ENCODE results near the gene NFXL1.
A peak's percentile ranks its signal among the peaks of the same experiment; 100 is the strongest.

NFXL1 gene

DNA sequence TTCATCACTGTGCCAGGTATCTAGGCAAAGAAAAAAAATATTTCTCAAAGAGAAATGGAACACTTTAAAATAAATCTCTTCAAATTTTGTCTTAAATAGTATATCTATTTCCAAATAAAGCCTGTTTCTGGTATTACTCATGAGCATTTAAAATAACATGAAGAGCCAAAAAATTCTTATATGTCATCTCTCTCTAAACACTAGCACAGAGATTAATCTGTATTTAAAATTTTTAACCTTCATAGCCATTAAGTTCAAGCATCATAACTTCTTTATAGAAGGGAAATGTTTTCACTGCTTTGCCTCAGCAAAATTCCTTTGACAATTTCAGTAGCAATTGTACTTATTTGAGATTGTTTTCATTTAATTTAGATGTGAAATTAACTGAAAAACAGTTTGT is 71.4 kb downstream of the NFXL1 start:
- Histone ChIP-seq H3K27ac (ENCODE audit: low read depth, low read length, poor library complexity, severe bottlenecking) (no peak overlapping the region), H3K9ac (ENCODE audit: low read length) (no peak overlapping the region), H3K4me2 (ENCODE audit: low read length) (no peak overlapping the region), H3K36me3 (ENCODE audit: insufficient read depth, low read length) (peaks cover 29% of the 10 kb centered on the region), H3F3A (ENCODE audit: insufficient read depth, low read length) (no peaks in the 10 kb centered on the region), H3K4me3 (ENCODE audit: low read depth, low read length, poor library complexity, severe bottlenecking) (no peak overlapping the region), H4K20me1 (ENCODE audit: insufficient read depth, low read length) (no peaks in the 10 kb centered on the region), H3K27me3 (ENCODE audit: insufficient read depth, low read length) (no peaks in the 10 kb centered on the region), H3K9me3 (ENCODE audit: low read length) (no peaks in the 10 kb centered on the region), H3K9me2 (ENCODE audit: low read depth, low read length) (no peaks in the 10 kb centered on the region), H2AFZ (ENCODE audit: low read length) (no peak overlapping the region), H3K79me2 (ENCODE audit: insufficient read depth, low read length) (no peaks in the 10 kb centered on the region), H3K4me1 (ENCODE audit: insufficient read depth, low read length, severe bottlenecking) (peaks cover 2% of the 10 kb centered on the region)
- no peak for TF ChIP-seq EZH2 (IDR thresholded peaks at IDR 0.05; ENCODE audit: borderline replicate concordance, low read length)
- TF ChIP-seq, protein P1, sequence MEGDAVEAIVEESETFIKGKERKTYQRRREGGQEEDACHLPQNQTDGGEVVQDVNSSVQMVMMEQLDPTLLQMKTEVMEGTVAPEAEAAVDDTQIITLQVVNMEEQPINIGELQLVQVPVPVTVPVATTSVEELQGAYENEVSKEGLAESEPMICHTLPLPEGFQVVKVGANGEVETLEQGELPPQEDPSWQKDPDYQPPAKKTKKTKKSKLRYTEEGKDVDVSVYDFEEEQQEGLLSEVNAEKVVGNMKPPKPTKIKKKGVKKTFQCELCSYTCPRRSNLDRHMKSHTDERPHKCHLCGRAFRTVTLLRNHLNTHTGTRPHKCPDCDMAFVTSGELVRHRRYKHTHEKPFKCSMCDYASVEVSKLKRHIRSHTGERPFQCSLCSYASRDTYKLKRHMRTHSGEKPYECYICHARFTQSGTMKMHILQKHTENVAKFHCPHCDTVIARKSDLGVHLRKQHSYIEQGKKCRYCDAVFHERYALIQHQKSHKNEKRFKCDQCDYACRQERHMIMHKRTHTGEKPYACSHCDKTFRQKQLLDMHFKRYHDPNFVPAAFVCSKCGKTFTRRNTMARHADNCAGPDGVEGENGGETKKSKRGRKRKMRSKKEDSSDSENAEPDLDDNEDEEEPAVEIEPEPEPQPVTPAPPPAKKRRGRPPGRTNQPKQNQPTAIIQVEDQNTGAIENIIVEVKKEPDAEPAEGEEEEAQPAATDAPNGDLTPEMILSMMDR (IDR thresholded peaks at IDR 0.05; ENCODE audit: low read length): no peak

DNA sequence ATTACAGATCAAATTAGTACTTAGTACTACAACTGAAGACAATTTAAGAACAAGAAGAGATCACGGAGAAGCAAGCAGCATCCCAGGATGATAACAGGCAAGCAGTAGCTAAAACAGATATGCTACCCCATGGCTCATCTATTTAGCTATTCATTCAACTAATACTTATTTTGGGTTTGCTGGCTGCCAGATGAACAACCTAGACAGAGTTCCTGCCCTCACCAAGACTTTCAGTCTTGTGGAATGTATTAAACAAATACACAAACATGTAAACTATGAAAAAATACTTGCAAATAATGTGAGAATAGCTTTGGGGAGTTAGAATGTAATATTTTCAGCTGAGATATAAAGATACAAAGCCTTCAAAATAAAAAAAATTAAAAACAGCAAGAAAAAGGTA is 74.1 kb downstream of the NFXL1 start:
- H3K79me2 ChIP-seq (ENCODE audit: insufficient read depth, low read length): no peaks in the 10 kb centered on the region
- H3K4me2 ChIP-seq (ENCODE audit: low read length): no peak overlapping the region
- peaks cover 13% of the 10 kb centered on the region for H3K4me1 ChIP-seq (ENCODE audit: insufficient read depth, low read length, severe bottlenecking)
- peaks cover 19% of the 10 kb centered on the region for H3K36me3 ChIP-seq (ENCODE audit: insufficient read depth, low read length)
- H3K27ac ChIP-seq (ENCODE audit: low read depth, low read length, poor library complexity, severe bottlenecking): no peak overlapping the region
- no peaks in the 10 kb centered on the region for H3K27me3 ChIP-seq (ENCODE audit: insufficient read depth, low read length)
- TF ChIP-seq, protein P1 (IDR thresholded peaks at IDR 0.05; ENCODE audit: low read length): no peak
- TF ChIP-seq EZH2 (IDR thresholded peaks at IDR 0.05; ENCODE audit: borderline replicate concordance, low read length): no peak
- no peaks in the 10 kb centered on the region for H4K20me1 ChIP-seq (ENCODE audit: insufficient read depth, low read length)
- no peaks in the 10 kb centered on the region for H3F3A ChIP-seq (ENCODE audit: insufficient read depth, low read length)
- no peak overlapping the region for H2AFZ ChIP-seq (ENCODE audit: low read length)
- H3K4me3 ChIP-seq (ENCODE audit: low read depth, low read length, poor library complexity, severe bottlenecking): no peak overlapping the region
- H3K9me2 ChIP-seq (ENCODE audit: low read depth, low read length): no peaks in the 10 kb centered on the region
- H3K9ac ChIP-seq (ENCODE audit: low read length): no peak overlapping the region
- no peaks in the 10 kb centered on the region for H3K9me3 ChIP-seq (ENCODE audit: low read length)

DNA sequence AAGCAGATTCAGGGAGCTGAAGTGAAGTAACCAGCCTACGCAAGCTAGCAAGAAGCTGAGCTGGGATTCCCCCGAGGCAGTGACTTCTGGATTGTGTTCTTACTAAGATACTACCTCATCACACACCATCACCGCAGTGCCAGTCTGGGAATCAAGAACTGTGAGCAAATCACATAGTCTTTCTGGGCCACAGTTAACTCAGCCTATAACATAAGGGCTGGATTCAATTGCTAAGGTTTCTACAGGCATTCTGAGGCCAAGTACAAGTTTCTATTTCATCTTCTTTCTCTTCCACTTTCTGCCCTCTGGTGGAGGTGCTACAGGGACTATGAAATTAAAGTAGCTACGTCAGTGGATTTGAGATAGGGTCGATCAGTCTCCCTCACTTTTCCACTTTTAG is 75.1 kb downstream of the NFXL1 start:
- Histone ChIP-seq H3K9ac (ENCODE audit: low read length) (no peak overlapping the region), H3K4me2 (ENCODE audit: low read length) (no peak overlapping the region), H3K9me3 (ENCODE audit: low read length) (no peaks in the 10 kb centered on the region), H2AFZ (ENCODE audit: low read length) (no peak overlapping the region), H3K79me2 (ENCODE audit: insufficient read depth, low read length) (no peaks in the 10 kb centered on the region), H3K27me3 (ENCODE audit: insufficient read depth, low read length) (no peaks in the 10 kb centered on the region), H3K4me1 (ENCODE audit: insufficient read depth, low read length, severe bottlenecking) (peaks cover 13% of the 10 kb centered on the region), H3K4me3 (ENCODE audit: low read depth, low read length, poor library complexity, severe bottlenecking) (no peak overlapping the region), H3K9me2 (ENCODE audit: low read depth, low read length) (no peaks in the 10 kb centered on the region), H3K36me3 (ENCODE audit: insufficient read depth, low read length) (peaks cover 13% of the 10 kb centered on the region), H3F3A (ENCODE audit: insufficient read depth, low read length) (no peaks in the 10 kb centered on the region), H3K27ac (ENCODE audit: low read depth, low read length, poor library complexity, severe bottlenecking) (no peak overlapping the region), H4K20me1 (ENCODE audit: insufficient read depth, low read length) (no peaks in the 10 kb centered on the region)
- TF ChIP-seq, protein P1 (IDR thresholded peaks at IDR 0.05; ENCODE audit: low read length): peak; percentile 45; the same call in 1 of the 2 replicates
- TF ChIP-seq EZH2 (IDR thresholded peaks at IDR 0.05; ENCODE audit: borderline replicate concordance, low read length): no peak

All from OCI-LY1 (cell line).